GM23248 (cell line): ENCODE measurements around the gene IGSF3. TPM values are rescaled to one million over a fixed set of nuclear protein-coding genes. Genes with fewer than 3 reads are reported as not detected.
"Not testable (repeated sequence)": the region's sequence is repeated elsewhere in the genome, so short reads cannot be mapped to it uniquely, and the experiment has no call there.

ENCODE experiments used
- DNase-seq: peaks from one replicate; pipeline ENCODE4 v3.0.0-alpha.2; 2015
- H2AFZ ChIP-seq: fragments of 200-600 bp; sonication (generic); 2 replicates; pipeline ENCODE4 v1.6.1; 2016; ENCODE audit warnings: antibody characterized with exemption
- H3F3A ChIP-seq: fragments of 200-600 bp; sonication (generic); 2 replicates; pipeline ENCODE4 v1.6.1; 2016; ENCODE audit warnings: mild to moderate bottlenecking, antibody characterized with exemption, mixed run types; ENCODE audit not compliant: insufficient read depth
- H3K27ac ChIP-seq: fragments of 200-600 bp; sonication (generic); 2 replicates; pipeline ENCODE4 v1.5.1; 2016; ENCODE audit warnings: mild to moderate bottlenecking
- H3K27me3 ChIP-seq: fragments of 200-600 bp; sonication (generic); replicated peaks from 2 replicates; pipeline ENCODE4 v1.6.1; 2016; ENCODE audit warnings: mild to moderate bottlenecking; ENCODE audit not compliant: insufficient read depth
- H3K36me3 ChIP-seq: fragments of 200-600 bp; sonication (generic); 2 replicates; pipeline ENCODE4 v1.6.1; 2016; ENCODE audit warnings: low read depth, mild to moderate bottlenecking
- H3K4me1 ChIP-seq: fragments of 200-600 bp; sonication (generic); 2 replicates; pipeline ENCODE4 v1.6.1; 2016; ENCODE audit warnings: mild to moderate bottlenecking; ENCODE audit not compliant: insufficient read depth
- H3K4me2 ChIP-seq: fragments of 200-600 bp; sonication (generic); one replicate; pipeline ENCODE4 v1.6.1; 2016; ENCODE audit warnings: mild to moderate bottlenecking; ENCODE audit not compliant: unreplicated experiment
- H3K4me3 ChIP-seq: fragments of 200-600 bp; sonication (generic); 2 replicates; pipeline ENCODE4 v1.5.1; 2016; ENCODE audit warnings: mild to moderate bottlenecking
- H3K79me2 ChIP-seq: fragments of 200-600 bp; sonication (generic); 2 replicates; pipeline ENCODE4 v1.6.1; 2016; ENCODE audit warnings: mild to moderate bottlenecking; ENCODE audit not compliant: insufficient read depth
- H3K9ac ChIP-seq: fragments of 200-600 bp; sonication (generic); 2 replicates; pipeline ENCODE4 v1.6.1; 2016; ENCODE audit warnings: mild to moderate bottlenecking
- H3K9me2 ChIP-seq: fragments of 200-600 bp; sonication (generic); 2 replicates; pipeline ENCODE4 v1.6.1; 2016; ENCODE audit warnings: mixed run types, mild to moderate bottlenecking, moderate library complexity; ENCODE audit not compliant: insufficient read depth
- H3K9me3 ChIP-seq: fragments of 200-600 bp; sonication (generic); one replicate; pipeline ENCODE4 v1.6.1; 2017; ENCODE audit warnings: low read depth
- H4K20me1 ChIP-seq: fragments of 200-600 bp; sonication (generic); 2 replicates; pipeline ENCODE4 v1.6.0; 2016; ENCODE audit not compliant: insufficient read depth
- EZH2 ChIP-seq: fragments of 200-600 bp; sonication (generic); IDR thresholded peaks from 2 replicates; pipeline ENCODE4 v1.6.1; 2018; ENCODE audit warnings: antibody characterized with exemption, mild to moderate bottlenecking; ENCODE audit not compliant: insufficient read depth, poor library complexity, severe bottlenecking
- EZH2phosphoT487 ChIP-seq: fragments of 200-600 bp; sonication (generic); IDR thresholded peaks from 2 replicates; pipeline ENCODE4 v1.6.1; 2018; ENCODE audit warnings: antibody characterized with exemption, moderate library complexity, mild to moderate bottlenecking, low read depth; ENCODE audit not compliant: insufficient read depth
- WGBS, 2 experiments: methylation state at CpG; one replicate each; pipeline ENCODE4 v1.1.6; 2015 to 2017; ENCODE audit warnings: low lambda C conversion rate in 2 of 2, low coverage in 1 of 2; ENCODE audit errors: missing lambda C conversion rate in 2 of 2; 5-methylcytosine and 5-hydroxymethylcytosine counted together
- in situ Hi-C: fragments of 300-500 bp; cut with MboI; formaldehyde crosslinking; loops from 2 replicates; pipeline ENCODE4 v1.15.0; 2020
- polyA plus RNA-seq: library from polyadenylated mRNA; unstranded; fragments of >200 nt; fragmentation: Nextera tagmentation; extraction: Ambion mirVana; gene quantifications from 2 replicates; pipeline ENCODE4 v1.2.1, GENCODE V29; 2016
- total RNA-seq: library from RNA; depleted of rRNA; stranded (reverse); fragments of >200 nt; shearing (Covaris generic); gene quantifications from 2 replicates; pipeline ENCODE4 v1.2.3, GENCODE V29; 2014

IGSF3 gene
- total and polyA plus RNA-seq, 2 experiments from 2014 or later, result 0.08 to 0.22 TPM

- H3K4me2 ChIP-seq, H3K27ac ChIP-seq, H3K4me3 ChIP-seq, H3F3A ChIP-seq, in situ Hi-C loops, H3K9me2 ChIP-seq, H3K79me2 ChIP-seq, H2AFZ ChIP-seq, H3K27me3 ChIP-seq, H3K9me3 ChIP-seq, H3K4me1 ChIP-seq, DNase-seq, H4K20me1 ChIP-seq, H3K9ac ChIP-seq, H3K36me3 ChIP-seq: not testable (repeated sequence)
- 85 to 95% methylated on average over 2 of the region's 2 CpGs for WGBS, 2 experiments
Observed at GRCh38 chr1:116629441-116629840, 38.1 kb downstream of the IGSF3 start.

GRCh38 chr1:116628448-116628847 lies 39.1 kb downstream of the IGSF3 start:
- 65 to 72% methylated on average over 4 of the region's 4 CpGs for WGBS, 2 experiments
- Histone ChIP-seq H3K9ac (no peak overlapping the region), H2AFZ (no peak overlapping the region), H3K79me2 (no peaks in the 10 kb centered on the region), H3K9me3 (no peaks in the 10 kb centered on the region), H4K20me1 (no peaks in the 10 kb centered on the region), H3K9me2 (no peaks in the 10 kb centered on the region), H3F3A (no peaks in the 10 kb centered on the region), H3K36me3 (no peaks in the 10 kb centered on the region), H3K27ac (no peak overlapping the region), H3K4me2 (no peak overlapping the region), H3K27me3 (no peaks in the 10 kb centered on the region; the same call in 1 of the 2 replicates), H3K4me1 (no peaks in the 10 kb centered on the region), H3K4me3 (no peak overlapping the region)
- in situ Hi-C loops, result no loop called here
- TF ChIP-seq EZH2phosphoT487, result no peak
- TF ChIP-seq EZH2, result no peak
- DNase-seq, result no peak

- H3K36me3 ChIP-seq, H3K27ac ChIP-seq, DNase-seq, H3K9ac ChIP-seq, H2AFZ ChIP-seq, H3K27me3 ChIP-seq, H3K4me1 ChIP-seq, H3F3A ChIP-seq, H3K4me3 ChIP-seq, H3K4me2 ChIP-seq, H3K9me3 ChIP-seq, H4K20me1 ChIP-seq, H3K79me2 ChIP-seq, in situ Hi-C loops, H3K9me2 ChIP-seq: not testable (repeated sequence)
- WGBS, 2 experiments, result 70 to 72% methylated on average over 7 of the region's 7 CpGs
Observed at GRCh38 chr1:116627357-116627756, 40.2 kb downstream of the IGSF3 start.

GRCh38 chr1:116626915-116627314 lies 40.6 kb downstream of the IGSF3 start:
- H3K9me2 ChIP-seq, H4K20me1 ChIP-seq, H3K36me3 ChIP-seq, H3K27ac ChIP-seq, H3F3A ChIP-seq, H3K4me3 ChIP-seq, DNase-seq, H3K79me2 ChIP-seq, H2AFZ ChIP-seq, H3K4me1 ChIP-seq, H3K9me3 ChIP-seq, H3K27me3 ChIP-seq, H3K4me2 ChIP-seq, H3K9ac ChIP-seq, in situ Hi-C loops: not testable (repeated sequence)
- 51 to 55% methylated on average over 7 of the region's 7 CpGs for WGBS, 2 experiments

- H3K9me3 ChIP-seq, H3K4me3 ChIP-seq, H3K79me2 ChIP-seq, H2AFZ ChIP-seq, H3K4me1 ChIP-seq, in situ Hi-C loops, H3K9ac ChIP-seq, H3K27me3 ChIP-seq, DNase-seq, H3K36me3 ChIP-seq, H3K4me2 ChIP-seq, H4K20me1 ChIP-seq, H3F3A ChIP-seq, H3K9me2 ChIP-seq, H3K27ac ChIP-seq: not testable (repeated sequence)
- WGBS, 2 experiments, result 47 to 56% methylated on average over 5 of the region's 5 CpGs
Observed at GRCh38 chr1:116625155-116625554, 42.4 kb downstream of the IGSF3 start.
